Gastrocnemius medialis (tissue), 4 donors: ENCODE measurements around the gene SREBF1. TPM values are rescaled to one million over a fixed set of nuclear protein-coding genes. Genes with fewer than 3 reads are reported as not detected.
A peak's percentile ranks its signal among the peaks of the same experiment; 100 is the strongest.

Experiments
- ATAC-seq, 2 donors: fragments of 150-250 bp; one replicate each; pipeline ENCODE4 v1.9.1; 2016
- DNase-seq, 2 donors: peaks; one replicate each; pipeline ENCODE4 v3.0.0-alpha.2; 2019
- H3K27ac ChIP-seq, 4 donors: fragments of 200-600 bp; sonication (generic); 1 replicate in 1 of 4; 2 replicates in 3 of 4; pipeline ENCODE4 v1.5.1; 2016 to 2018; ENCODE audit warnings: mild to moderate bottlenecking in 2 of 4, moderate library complexity in 1 of 4
- H3K27me3 ChIP-seq, 3 donors: fragments of 200-600 bp; sonication (generic) in 2 of 3; 1 replicate in 1 of 3; 2 replicates in 2 of 3; pipeline versions ENCODE4 v1.5.1 to v1.6.0; 2016 to 2019; ENCODE audit warnings: mild to moderate bottlenecking in 1 of 3, moderate library complexity in 1 of 3
- H3K36me3 ChIP-seq, 2 donors: fragments of 200-600 bp; sonication (generic) in 1 of 2; one replicate each; pipeline ENCODE4 v1.5.1; 2017 to 2018
- H3K4me1 ChIP-seq, 2 donors: fragments of 200-600 bp; sonication (generic) in 1 of 2; one replicate each; pipeline ENCODE4 v1.5.1; 2016 to 2017; ENCODE audit warnings: mild to moderate bottlenecking in 2 of 2
- H3K4me3 ChIP-seq, 4 donors: fragments of 200-600 bp; sonication (generic) in 3 of 4; 1 replicate in 1 of 4; 2 replicates in 3 of 4; pipeline ENCODE4 v1.5.1; 2016 to 2019; ENCODE audit warnings: mild to moderate bottlenecking in 2 of 4
- H3K9me3 ChIP-seq, 3 donors: fragments of 200-600 bp; sonication (generic) in 2 of 3; 1 replicate in 1 of 3; 2 replicates in 2 of 3; pipeline ENCODE4 v1.5.1; 2016 to 2019
- CTCF ChIP-seq, 5 experiments: fragments of 450-650 bp in 3 of 5; fragments of 200-600 bp in 2 of 5; sonication (generic) in 2 of 5; IDR thresholded peaks in 4 of 5; conservative IDR thresholded peaks in 1 of 5; 1 replicate in 4 of 5; 2 replicates in 1 of 5; pipeline ENCODE4 v1.5.1; 2016 to 2019; ENCODE audit warnings: antibody characterized with exemption in 5 of 5, mild to moderate bottlenecking in 3 of 5, moderate library complexity in 3 of 5
- POLR2A ChIP-seq, 2 donors: fragments of 450-650 bp; IDR thresholded peaks; one replicate each; pipeline ENCODE4 v1.6.1; 2017; ENCODE audit warnings: antibody characterized with exemption in 2 of 2, mild to moderate bottlenecking in 2 of 2, moderate library complexity in 2 of 2
- in situ Hi-C, 4 donors: fragments of 200-750 bp; cut with MboI; loops; one replicate each; pipeline versions ENCODE4 v1.15.0 to v1.8.0; 2017; ENCODE audit warnings: low sequenced_read_pairs in 4 of 4
- intact Hi-C: fragments of 100-400 bp; cut with DNase I; formaldehyde crosslinking; loops from one replicate; pipeline ENCODE4 v1.15.1; 2023; ENCODE audit warnings: low total_unique reads
- total RNA-seq, 4 donors: library from RNA; depleted of rRNA; stranded (reverse); fragments of >200 nt; gene quantifications; one replicate each; pipeline versions ENCODE4 v1.1.0 to v1.2.3, GENCODE V29; 2016

SREBF1 gene
- total RNA-seq, 4 donors from 2014 or later = 11.1 to 64.5 (median 32.3) TPM

- no peak for DNase-seq
- TF ChIP-seq CTCF (IDR thresholded peaks at IDR 0.05 in 4 of 5, conservative IDR thresholded peaks at IDR 0.05 in 1 of 5) (no peak), POLR2A (IDR thresholded peaks at IDR 0.05) (no peak)
- H3K9me3 ChIP-seq = no peaks in the 10 kb centered on the region
- peaks cover 45 to 66% of the 10 kb centered on the region in 2 donors for H3K4me1 ChIP-seq
- H3K4me3 ChIP-seq = no peak overlapping the region
- peak overlapping the region; percentile 83 to 87 (median 86) for H3K27ac ChIP-seq
- intact Hi-C loops = no loop called here
- ATAC-seq = no peak
- H3K36me3 ChIP-seq = no peaks in the 10 kb centered on the region
- no peaks in the 10 kb centered on the region for H3K27me3 ChIP-seq
- in situ Hi-C loops = no loop called here
Measured at GRCh38 chr17:17771498-17772201, 65.1 kb downstream of the SREBF1 start.

- TF ChIP-seq CTCF (IDR thresholded peaks at IDR 0.05 in 4 of 5, conservative IDR thresholded peaks at IDR 0.05 in 1 of 5) = no peak
- peak in 1 of 2 donors; percentile 30 for TF ChIP-seq POLR2A (IDR thresholded peaks at IDR 0.05)
- in situ Hi-C loops = no loop called here
- peak overlapping the region; percentile 83 to 87 (median 86) for H3K27ac ChIP-seq
- H3K27me3 ChIP-seq = no peaks in the 10 kb centered on the region
- ATAC-seq (peak; percentile 74 to 83), DNase-seq (peak; percentile 80 to 84)
- H3K4me1 ChIP-seq = peaks cover 45 to 66% of the 10 kb centered on the region in 2 donors
- H3K9me3 ChIP-seq = no peaks in the 10 kb centered on the region
- no peaks in the 10 kb centered on the region for H3K36me3 ChIP-seq
- intact Hi-C loops = no loop called here
- peak overlapping the region in 1 of 4 donors; percentile 1 for H3K4me3 ChIP-seq
Measured at GRCh38 chr17:17770632-17771044, 66.1 kb downstream of the SREBF1 start.

DNA sequence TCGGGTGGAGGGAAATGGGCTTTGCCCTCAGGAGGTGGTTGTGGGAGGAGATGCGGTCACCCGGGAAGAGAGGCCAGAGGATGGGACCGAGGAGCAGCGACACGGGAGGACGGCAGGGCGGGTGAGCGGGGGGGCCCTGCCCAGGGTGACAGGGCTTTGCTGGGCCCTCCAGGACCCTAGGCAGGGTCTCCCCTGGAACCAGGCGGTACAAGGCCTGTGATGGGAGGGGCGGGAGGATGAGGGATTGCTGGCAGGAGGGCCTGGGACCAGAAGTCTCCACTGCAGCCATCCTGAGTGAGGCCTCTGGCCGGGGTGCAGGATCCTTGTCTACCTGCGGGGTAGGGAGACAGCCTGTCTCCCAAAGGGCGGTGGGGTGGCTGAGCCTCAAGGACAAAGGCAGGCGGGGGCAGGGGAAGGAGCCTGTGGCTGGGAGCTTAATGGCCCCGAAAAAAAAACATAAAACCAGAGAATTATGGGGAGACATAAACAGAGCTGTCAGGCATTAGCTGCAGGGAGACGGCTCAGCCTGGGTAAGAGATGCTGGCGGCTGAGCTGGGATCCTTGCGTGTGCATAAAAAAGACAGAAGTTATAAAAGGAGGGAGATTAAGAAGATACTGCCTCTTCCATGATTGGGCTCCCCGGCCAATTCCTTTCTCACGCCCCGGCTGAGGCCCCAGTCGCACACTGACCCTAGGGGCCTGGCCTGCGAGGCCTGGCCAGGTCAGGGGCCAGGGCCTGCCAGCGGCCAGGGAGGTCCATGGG lies 66.7 kb downstream of the SREBF1 start:
- ATAC-seq = no peak
- H3K9me3 ChIP-seq = no peaks in the 10 kb centered on the region
- no peak for DNase-seq
- H3K36me3 ChIP-seq = no peaks in the 10 kb centered on the region
- in situ Hi-C loops (no loop called here), intact Hi-C loops (no loop called here)
- H3K4me3 ChIP-seq = peak overlapping the region in 1 of 4 donors; percentile 1
- H3K4me1 ChIP-seq = peaks cover 45 to 66% of the 10 kb centered on the region in 2 donors
- no peaks in the 10 kb centered on the region for H3K27me3 ChIP-seq
- H3K27ac ChIP-seq = peak overlapping the region; percentile 83 to 87 (median 86)
- TF ChIP-seq CTCF (IDR thresholded peaks at IDR 0.05 in 4 of 5, conservative IDR thresholded peaks at IDR 0.05 in 1 of 5) (no peak), POLR2A (IDR thresholded peaks at IDR 0.05) (no peak)

DNA sequence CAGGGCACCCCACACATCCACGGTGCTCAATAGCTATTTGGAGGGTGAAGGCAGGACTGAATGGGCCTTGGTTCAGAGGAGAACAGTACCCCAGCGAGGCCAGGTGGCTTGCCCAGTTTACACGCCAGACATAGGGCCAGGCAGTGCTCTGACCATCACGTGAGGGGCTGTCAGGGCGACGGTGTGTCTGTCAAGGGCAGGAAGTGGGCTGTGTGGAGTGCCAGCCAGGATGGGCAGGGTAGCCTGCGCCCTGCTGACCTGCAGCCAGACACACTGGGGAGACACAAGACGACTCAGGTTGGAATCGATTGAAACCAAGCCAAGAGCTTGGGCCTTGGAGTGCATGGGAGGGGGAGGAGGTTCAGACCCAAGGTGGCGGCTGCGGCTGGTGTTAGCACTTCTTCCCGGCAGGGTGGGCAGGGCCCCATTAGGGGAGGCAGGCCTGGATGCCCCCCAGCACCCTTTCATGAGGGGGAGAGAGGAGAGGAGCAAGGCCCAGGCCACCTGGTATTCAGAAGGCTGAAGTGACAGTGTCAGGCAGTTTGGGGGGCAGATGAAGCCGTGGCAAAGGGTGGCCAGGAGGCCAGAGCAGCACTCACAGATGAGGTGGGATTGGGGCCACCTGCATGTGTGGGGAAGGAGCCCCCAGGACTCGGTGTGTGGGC lies 68.2 kb downstream of the SREBF1 start:
- TF ChIP-seq CTCF (IDR thresholded peaks at IDR 0.05 in 4 of 5, conservative IDR thresholded peaks at IDR 0.05 in 1 of 5) (no peak), POLR2A (IDR thresholded peaks at IDR 0.05) (no peak)
- DNase-seq (peak in 1 of 2 donors; percentile 58), ATAC-seq (peak in 1 of 2 donors; percentile 28)
- Histone ChIP-seq H3K4me1 (peaks cover 46 to 55% of the 10 kb centered on the region in 2 donors), H3K9me3 (no peaks in the 10 kb centered on the region), H3K36me3 (no peaks in the 10 kb centered on the region), H3K4me3 (no peak overlapping the region), H3K27me3 (no peaks in the 10 kb centered on the region), H3K27ac (peak overlapping the region; percentile 83 to 87 (median 86))
- in situ Hi-C loops (no loop called here), intact Hi-C loops (no loop called here)
